HCT116 (cell line): ENCODE measurements around the gene GCDH. TPM values are rescaled to one million over a fixed set of nuclear protein-coding genes. Genes with fewer than 3 reads are reported as not detected.

ENCODE experiments used
- ATAC-seq: fragments of 200-7000 bp; cut with Tn5 transposase; 2 replicates; pipeline ENCODE4 v1.9.1; 2020; ENCODE audit warnings: mild to moderate bottlenecking, moderate library complexity
- BruUV-seq: library from RNA; stranded (reverse); fragments of 400-500 nt; replicated peaks from 2 replicates; lab custom pipeline; 2021; lab: Mats Ljungman, UMichigan
- CTCF ChIA-PET: fragments of 300-600 bp; sonication (Branson Sonifier 250); formaldehyde crosslinking; loops from one replicate; lab custom pipeline; 2021; ENCODE audit warnings: antibody characterized with exemption; lab: Charles Lee
- POLR2A ChIA-PET: fragments of 300-600, 350-600 bp; sonication (Branson Sonifier 250); formaldehyde crosslinking; loops from one replicate; lab custom pipeline; 2021; ENCODE audit warnings: antibody characterized with exemption; lab: Charles Lee
- RAD21 ChIA-PET, 2 experiments: fragments of 300-600 bp; sonication (Branson Sonifier 250); formaldehyde crosslinking; loops; one replicate each; lab custom pipeline; 2023; ENCODE audit warnings: low total read pairs in 2 of 2; ENCODE audit not compliant: uncharacterized antibody in 2 of 2, unreplicated experiment in 2 of 2, low non-redundant PET in 1 of 2; lab: Charles Lee
- DNase-seq: peaks from one replicate; pipeline ENCODE4 v3.0.0-alpha.2; 2010; ENCODE audit warnings: low read depth, low spot score
- H2AFZ ChIP-seq: fragments of 200-600 bp; shearing (Covaris generic), sonication (generic); 2 replicates; pipeline ENCODE4 v1.6.1; 2017; ENCODE audit warnings: low read depth, mixed run types, mixed read lengths, antibody characterized with exemption, low read length; ENCODE audit not compliant: poor library complexity, severe bottlenecking
- H3K27ac ChIP-seq: 2 replicates; pipeline ENCODE4 v1.5.1; 2012; ENCODE audit warnings: low read depth, low read length
- H3K27me3 ChIP-seq: fragments of 200-600 bp; sonication (generic); 2 replicates; pipeline ENCODE4 v1.6.1; 2016; ENCODE audit warnings: mixed run types, low read length, mixed read lengths; ENCODE audit not compliant: insufficient read depth
- H3K36me3 ChIP-seq, 2 experiments: fragments of 200-500 bp in 1 of 2; fragments of 200-600 bp in 1 of 2; sonication (Bioruptor generic) in 1 of 2; sonication (generic) in 1 of 2; 2 replicates each; pipeline versions ENCODE4 v1.5.1 to v1.6.1; 2014 to 2016; ENCODE audit warnings: low read length in 2 of 2, inconsistent platforms in 1 of 2, mixed read lengths in 1 of 2, mixed run types in 1 of 2; ENCODE audit not compliant: insufficient read depth in 2 of 2, control insufficient read depth in 1 of 2
- H3K4me1 ChIP-seq, 2 experiments: fragments of 200-600 bp in 1 of 2; sonication (generic) in 1 of 2; 2 replicates each; pipeline versions ENCODE4 v1.5.1 to v1.6.1; 2012 to 2017; ENCODE audit warnings: low read length in 2 of 2, inconsistent platforms in 1 of 2, mild to moderate bottlenecking in 1 of 2, mixed read lengths in 1 of 2, mixed run types in 1 of 2, moderate library complexity in 1 of 2; ENCODE audit not compliant: insufficient read depth in 2 of 2, control insufficient read depth in 1 of 2
- H3K4me2 ChIP-seq: fragments of 200-600 bp; sonication (generic); 2 replicates; pipeline ENCODE4 v1.6.1; 2017; ENCODE audit warnings: mixed run types, low read length, mixed read lengths
- H3K4me3 ChIP-seq, 2 experiments: fragments of 200-600 bp in 1 of 2; sonication (generic) in 1 of 2; replicated peaks in 1 of 2; 2 replicates each; pipeline ENCODE4 v1.5.1; 2011 to 2016; ENCODE audit warnings: low read length in 2 of 2, control low read depth in 1 of 2, low read depth in 1 of 2, mild to moderate bottlenecking in 1 of 2, mixed read lengths in 1 of 2, mixed run types in 1 of 2
- H3K79me2 ChIP-seq: fragments of 200-600 bp; sonication (generic); 2 replicates; pipeline ENCODE4 v1.6.1; 2017; ENCODE audit warnings: mild to moderate bottlenecking, mixed run types, low read length, moderate library complexity, mixed read lengths; ENCODE audit not compliant: insufficient read depth
- H3K9ac ChIP-seq: fragments of 200-600 bp; sonication (generic); 2 replicates; pipeline ENCODE4 v1.6.1; 2016; ENCODE audit warnings: low read length, mixed read lengths
- H3K9me2 ChIP-seq: fragments of 200-600 bp; sonication (generic), shearing (Covaris generic); 2 replicates; pipeline ENCODE4 v1.6.1; 2017; ENCODE audit warnings: mixed run types, mild to moderate bottlenecking, moderate library complexity; ENCODE audit not compliant: insufficient read depth
- H3K9me3 ChIP-seq, 2 experiments: fragments of 200-500 bp in 1 of 2; fragments of 200-600 bp in 1 of 2; sonication (Bioruptor generic) in 1 of 2; sonication (generic) in 1 of 2; 2 replicates each; pipeline ENCODE4 v1.6.1; 2014 to 2017; ENCODE audit warnings: low read length in 2 of 2, mixed read lengths in 2 of 2, inconsistent platforms in 1 of 2, low read depth in 1 of 2, mild to moderate bottlenecking in 1 of 2, mixed run types in 1 of 2, moderate library complexity in 1 of 2; ENCODE audit not compliant: control insufficient read depth in 1 of 2, insufficient read depth in 1 of 2
- H4K20me1 ChIP-seq: fragments of 200-600 bp; sonication (generic), shearing (Covaris generic); 2 replicates; pipeline ENCODE4 v1.6.1; 2017; ENCODE audit warnings: mixed run types, mild to moderate bottlenecking, moderate library complexity; ENCODE audit not compliant: insufficient read depth
- EGR1 ChIP-seq: IDR thresholded peaks from 2 replicates; pipeline ENCODE4 v1.6.1; 2012; ENCODE audit warnings: low read depth
- POLR2AphosphoS5 ChIP-seq: IDR thresholded peaks from 2 replicates; pipeline ENCODE4 v1.6.1; 2011; ENCODE audit warnings: mild to moderate bottlenecking, low read depth, low read length, moderate library complexity
- YY1 ChIP-seq: IDR thresholded peaks from 2 replicates; pipeline ENCODE4 v1.6.1; 2011; ENCODE audit warnings: low read length, low read depth, moderate library complexity, mild to moderate bottlenecking; ENCODE audit not compliant: insufficient replicate concordance; ENCODE audit errors: extremely low read depth
- intact Hi-C: fragments of 100-400 bp; cut with micrococcal nuclease; formaldehyde crosslinking; loops from 2 replicates; pipeline ENCODE4 v1.10.0; 2022
- total RNA-seq: library from RNA; stranded (reverse); gene quantifications from one replicate; pipeline ENCODE4 v1.2.1, GENCODE V29; 2021; ENCODE audit not compliant: unreplicated experiment
- TF ChIP-seq, protein P1 (sequence below), 3 experiments: fragments of 200-600 bp in 1 of 3; sonication (generic) in 1 of 3; IDR thresholded peaks in 2 of 3; conservative IDR thresholded peaks in 1 of 3; 2 replicates each; pipeline ENCODE4 v1.5.1; 2012 to 2017; ENCODE audit warnings: low read depth in 2 of 3, low read length in 2 of 3, antibody characterized with exemption in 1 of 3, borderline replicate concordance in 1 of 3, control low read depth in 1 of 3, mild to moderate bottlenecking in 1 of 3, mixed read lengths in 1 of 3, mixed run types in 1 of 3, moderate library complexity in 1 of 3; ENCODE audit not compliant: insufficient read depth in 1 of 3

The GCDH gene
- total RNA-seq, 1 experiment from 2014 or later = 23.2 TPM

DNA sequence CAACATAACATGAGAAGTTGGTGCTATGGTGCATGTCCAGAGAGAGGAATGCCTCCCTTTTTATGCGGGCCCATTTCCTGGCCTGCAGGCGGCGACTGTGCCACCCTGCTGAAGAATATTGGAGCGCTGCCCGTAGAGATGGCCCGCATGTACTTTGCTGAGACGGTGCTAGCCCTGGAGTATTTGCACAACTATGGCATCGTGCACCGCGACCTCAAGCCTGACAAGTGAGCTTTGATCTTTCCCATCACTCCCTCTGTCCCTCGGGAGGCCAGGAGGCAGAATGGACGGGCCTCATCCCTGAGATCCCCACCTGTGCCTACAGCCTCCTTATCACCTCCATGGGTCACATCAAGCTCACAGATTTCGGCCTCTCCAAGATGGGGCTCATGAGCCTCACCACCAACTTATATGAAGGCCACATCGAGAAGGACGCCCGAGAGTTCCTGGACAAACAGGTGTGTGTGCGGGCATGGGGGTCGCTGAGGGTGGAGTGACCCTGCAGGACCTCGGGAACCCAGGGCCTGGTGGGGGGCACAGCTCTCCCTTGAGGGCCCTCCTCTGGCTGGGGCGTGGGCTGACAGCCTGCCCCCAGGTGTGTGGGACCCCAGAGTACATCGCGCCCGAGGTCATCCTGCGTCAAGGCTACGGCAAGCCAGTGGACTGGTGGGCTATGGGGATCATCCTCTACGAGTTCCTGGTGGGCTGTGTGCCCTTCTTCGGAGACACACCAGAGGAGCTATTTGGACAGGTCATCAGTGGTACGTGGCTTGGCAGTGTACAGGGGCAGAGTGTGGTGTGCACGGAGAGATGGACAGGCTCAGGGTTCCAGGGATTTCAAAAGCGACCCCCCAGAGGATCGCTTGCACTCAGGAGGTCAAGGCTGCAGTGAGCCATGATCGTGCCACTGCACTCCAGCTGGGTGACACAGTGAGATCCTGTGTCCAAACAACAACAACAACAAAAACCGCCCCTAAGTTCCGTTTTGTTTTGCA lies 25.9 kb upstream of the GCDH start:
- H3K27ac ChIP-seq = no peak overlapping the region
- ATAC-seq (no peak), DNase-seq (no peak)
- H3K36me3 ChIP-seq = peaks cover 0 to 9% of the 10 kb centered on the region in 2 experiments; a peak in 1 of 4 replicates
- peaks cover 0 to 6% of the 10 kb centered on the region in 2 experiments; a peak in 2 of 4 replicates for H3K4me1 ChIP-seq
- TF ChIP-seq YY1 (no peak), EGR1 (no peak), POLR2AphosphoS5 (0 out of 2 replicates have a peak, but pooled peaks have one; percentile 14)
- TF ChIP-seq, protein P1, sequence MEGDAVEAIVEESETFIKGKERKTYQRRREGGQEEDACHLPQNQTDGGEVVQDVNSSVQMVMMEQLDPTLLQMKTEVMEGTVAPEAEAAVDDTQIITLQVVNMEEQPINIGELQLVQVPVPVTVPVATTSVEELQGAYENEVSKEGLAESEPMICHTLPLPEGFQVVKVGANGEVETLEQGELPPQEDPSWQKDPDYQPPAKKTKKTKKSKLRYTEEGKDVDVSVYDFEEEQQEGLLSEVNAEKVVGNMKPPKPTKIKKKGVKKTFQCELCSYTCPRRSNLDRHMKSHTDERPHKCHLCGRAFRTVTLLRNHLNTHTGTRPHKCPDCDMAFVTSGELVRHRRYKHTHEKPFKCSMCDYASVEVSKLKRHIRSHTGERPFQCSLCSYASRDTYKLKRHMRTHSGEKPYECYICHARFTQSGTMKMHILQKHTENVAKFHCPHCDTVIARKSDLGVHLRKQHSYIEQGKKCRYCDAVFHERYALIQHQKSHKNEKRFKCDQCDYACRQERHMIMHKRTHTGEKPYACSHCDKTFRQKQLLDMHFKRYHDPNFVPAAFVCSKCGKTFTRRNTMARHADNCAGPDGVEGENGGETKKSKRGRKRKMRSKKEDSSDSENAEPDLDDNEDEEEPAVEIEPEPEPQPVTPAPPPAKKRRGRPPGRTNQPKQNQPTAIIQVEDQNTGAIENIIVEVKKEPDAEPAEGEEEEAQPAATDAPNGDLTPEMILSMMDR (IDR thresholded peaks at IDR 0.05 in 2 of 3, conservative IDR thresholded peaks at IDR 0.05 in 1 of 3; ENCODE audit: borderline replicate concordance in 1 of 3, insufficient read depth in 1 of 3, low read depth in 2 of 3, low read length in 2 of 3) = 0 out of 6 replicates have a peak, but pooled peaks of 1 of the 3 experiments have one; percentile 4
- ChIA-PET RAD21 (no interaction called here), POLR2A (no interaction called here), CTCF (interaction anchor here (0.9 to 1.0 kb wide), 2 partner anchors 17 to 18 kb away, joined by 4 read pairs; no protein-coding TSS in a partner anchor)
- H3K4me2 ChIP-seq = no peak overlapping the region
- intact Hi-C loops = no loop called here
- no peaks in the 10 kb centered on the region for H3K9me3 ChIP-seq
- H3K4me3 ChIP-seq = no peak overlapping the region
- no TSS peak for BruUV-seq
- no peaks in the 10 kb centered on the region for H3K27me3 ChIP-seq
- no peak overlapping the region for H2AFZ ChIP-seq
- no peaks in the 10 kb centered on the region for H3K79me2 ChIP-seq
- no peaks in the 10 kb centered on the region for H4K20me1 ChIP-seq
- H3K9me2 ChIP-seq = no peaks in the 10 kb centered on the region
- no peak overlapping the region for H3K9ac ChIP-seq
